Measurements from ENCODE around the gene MYCL.

DNA sequence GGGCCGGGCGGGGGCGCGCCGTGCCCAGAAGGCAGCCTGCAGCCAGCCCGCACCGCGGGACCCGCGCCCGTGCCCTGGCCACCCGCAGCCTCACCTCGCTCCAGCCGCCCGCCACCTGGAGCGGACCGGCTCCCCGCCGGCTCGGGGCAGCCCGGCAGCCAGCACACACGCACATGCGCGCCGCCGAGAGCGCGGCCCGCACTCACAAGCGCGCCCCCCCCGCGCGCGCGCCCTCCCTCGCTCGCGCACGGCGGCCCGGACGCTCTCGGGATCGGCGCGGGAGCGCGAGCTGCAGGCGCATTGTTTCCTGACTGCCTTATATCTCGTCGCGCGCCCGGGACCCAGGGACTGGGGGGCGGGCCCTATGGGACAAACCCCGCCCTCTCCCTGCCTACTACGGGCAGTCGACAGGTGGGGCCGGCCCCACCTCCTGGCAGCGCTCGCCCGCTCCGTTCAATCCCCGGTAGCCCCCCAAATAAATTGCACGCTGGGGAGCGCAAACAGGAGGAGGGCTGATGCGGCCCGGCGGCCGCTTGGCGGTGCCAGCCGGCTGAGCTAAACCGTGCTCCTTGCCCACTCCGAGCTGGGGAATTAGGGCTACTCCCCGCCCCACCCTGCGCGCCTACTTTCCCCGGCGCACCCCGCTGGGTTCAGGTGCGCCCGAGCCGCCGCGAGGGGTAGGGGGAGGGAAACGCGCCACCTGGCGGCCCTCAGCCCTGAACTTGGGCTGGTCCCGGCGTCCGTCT is at the start of gene MYCL:
- TF ChIP-seq, protein P1, sequence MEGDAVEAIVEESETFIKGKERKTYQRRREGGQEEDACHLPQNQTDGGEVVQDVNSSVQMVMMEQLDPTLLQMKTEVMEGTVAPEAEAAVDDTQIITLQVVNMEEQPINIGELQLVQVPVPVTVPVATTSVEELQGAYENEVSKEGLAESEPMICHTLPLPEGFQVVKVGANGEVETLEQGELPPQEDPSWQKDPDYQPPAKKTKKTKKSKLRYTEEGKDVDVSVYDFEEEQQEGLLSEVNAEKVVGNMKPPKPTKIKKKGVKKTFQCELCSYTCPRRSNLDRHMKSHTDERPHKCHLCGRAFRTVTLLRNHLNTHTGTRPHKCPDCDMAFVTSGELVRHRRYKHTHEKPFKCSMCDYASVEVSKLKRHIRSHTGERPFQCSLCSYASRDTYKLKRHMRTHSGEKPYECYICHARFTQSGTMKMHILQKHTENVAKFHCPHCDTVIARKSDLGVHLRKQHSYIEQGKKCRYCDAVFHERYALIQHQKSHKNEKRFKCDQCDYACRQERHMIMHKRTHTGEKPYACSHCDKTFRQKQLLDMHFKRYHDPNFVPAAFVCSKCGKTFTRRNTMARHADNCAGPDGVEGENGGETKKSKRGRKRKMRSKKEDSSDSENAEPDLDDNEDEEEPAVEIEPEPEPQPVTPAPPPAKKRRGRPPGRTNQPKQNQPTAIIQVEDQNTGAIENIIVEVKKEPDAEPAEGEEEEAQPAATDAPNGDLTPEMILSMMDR (IDR thresholded peaks at IDR 0.05; ENCODE audit: low read depth, low read length): peak; percentile 62
- no peak for TF ChIP-seq EZH2phosphoT487 (IDR thresholded peaks at IDR 0.05; ENCODE audit: low read depth)
